ENCODE data around the gene MRPS18A. TPM values are rescaled to one million over a fixed set of nuclear protein-coding genes. Genes with fewer than 3 reads are reported as not detected.

MRPS18A gene
- total and polyA plus RNA-seq, 9 of the 15 experiments (the other 6 are each of a cell fraction or from before 2014, with no cell fraction given) = 87.5 to 243 (median 125) TPM

DNA sequence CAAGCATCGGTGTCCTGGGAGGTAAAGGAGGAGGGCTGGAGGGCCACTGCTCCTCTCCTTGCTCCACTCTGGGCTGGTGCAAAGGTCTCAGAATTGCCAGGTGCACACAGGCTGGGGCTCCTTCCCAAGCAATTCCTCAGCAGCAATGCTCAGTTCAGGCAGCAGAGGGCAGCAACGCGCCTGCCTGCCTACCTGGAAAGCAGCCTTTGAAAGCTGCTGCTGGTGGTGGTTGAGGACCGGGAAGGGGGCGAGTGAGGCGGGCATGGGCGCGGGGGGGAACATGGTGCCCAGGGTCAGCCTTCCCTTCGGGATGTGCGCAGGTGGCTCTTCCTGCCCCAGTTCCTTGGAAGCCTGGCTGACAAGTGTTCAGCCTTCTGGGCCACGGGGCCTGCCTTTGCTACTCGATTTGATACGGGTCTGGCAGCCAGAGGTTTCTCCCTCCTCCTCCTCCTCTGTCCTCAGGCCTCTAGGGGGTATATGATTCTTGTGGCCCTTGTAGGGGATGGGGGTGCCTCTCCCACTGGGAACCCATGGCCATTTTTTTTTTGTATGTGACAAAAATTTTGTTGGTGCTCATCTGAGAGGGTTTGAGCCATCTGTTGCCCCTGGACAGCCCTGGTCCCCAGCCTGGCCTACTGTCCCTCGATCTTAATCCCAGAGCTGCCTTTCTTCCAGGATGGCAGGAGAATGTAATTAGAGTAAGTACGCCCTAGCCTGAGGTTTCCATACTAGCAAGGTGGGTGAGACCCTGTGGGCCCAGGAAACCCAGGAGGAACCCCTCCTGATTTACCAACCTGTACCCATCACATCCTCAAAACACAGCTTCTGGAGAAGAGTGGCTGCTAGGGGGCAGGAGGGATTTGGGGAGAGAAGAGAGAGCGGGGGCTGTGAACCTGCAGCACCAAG, 20.1 kb downstream of the MRPS18A start (continued):
- TF ChIP-seq, protein P1, sequence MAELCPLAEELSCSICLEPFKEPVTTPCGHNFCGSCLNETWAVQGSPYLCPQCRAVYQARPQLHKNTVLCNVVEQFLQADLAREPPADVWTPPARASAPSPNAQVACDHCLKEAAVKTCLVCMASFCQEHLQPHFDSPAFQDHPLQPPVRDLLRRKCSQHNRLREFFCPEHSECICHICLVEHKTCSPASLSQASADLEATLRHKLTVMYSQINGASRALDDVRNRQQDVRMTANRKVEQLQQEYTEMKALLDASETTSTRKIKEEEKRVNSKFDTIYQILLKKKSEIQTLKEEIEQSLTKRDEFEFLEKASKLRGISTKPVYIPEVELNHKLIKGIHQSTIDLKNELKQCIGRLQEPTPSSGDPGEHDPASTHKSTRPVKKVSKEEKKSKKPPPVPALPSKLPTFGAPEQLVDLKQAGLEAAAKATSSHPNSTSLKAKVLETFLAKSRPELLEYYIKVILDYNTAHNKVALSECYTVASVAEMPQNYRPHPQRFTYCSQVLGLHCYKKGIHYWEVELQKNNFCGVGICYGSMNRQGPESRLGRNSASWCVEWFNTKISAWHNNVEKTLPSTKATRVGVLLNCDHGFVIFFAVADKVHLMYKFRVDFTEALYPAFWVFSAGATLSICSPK (IDR thresholded peaks at IDR 0.05; ENCODE audit: borderline replicate concordance) = no peak
- TF ChIP-seq CBFB (CRISPR knock-in tag; IDR thresholded peaks at IDR 0.05) (no peak), ZNF274 (IDR thresholded peaks at IDR 0.05; ENCODE audit: borderline replicate concordance, low read depth, low read length) (no peak), BMI1 (IDR thresholded peaks at IDR 0.05; ENCODE audit: low read length) (no peak), RHOXF2B (CRISPR knock-in tag; conservative IDR thresholded peaks at IDR 0.05) (no peak), SIN3B (IDR thresholded peaks at IDR 0.05; ENCODE audit: low read depth) (no peak), EZH2 (IDR thresholded peaks at IDR 0.05; ENCODE audit: borderline replicate concordance, low read depth, low read length) (no peak), ZNF764 (CRISPR knock-in tag; IDR thresholded peaks at IDR 0.05; ENCODE audit: low read depth) (no peak; the same call in 1 of the 2 replicates), MED1 (CRISPR knock-in tag; IDR thresholded peaks at IDR 0.05; ENCODE audit: borderline replicate concordance) (no peak), SPI1 (IDR thresholded peaks at IDR 0.05; ENCODE audit: borderline replicate concordance, low read depth, low read length) (no peak), ETV1 (tag; conservative IDR thresholded peaks at IDR 0.05; ENCODE audit: low read depth) (no peak), RUNX1 (IDR thresholded peaks at IDR 0.05; ENCODE audit: low read depth) (no peak), CREM (IDR thresholded peaks at IDR 0.05; ENCODE audit: low read depth) (peak; percentile 62), TCF3 (CRISPR knock-in tag; IDR thresholded peaks at IDR 0.05) (no peak; the same call in 1 of the 2 replicates), ZKSCAN1 (IDR thresholded peaks at IDR 0.05; ENCODE audit: low read depth, low read length) (peak; percentile 39; the same call in 1 of the 2 replicates), ZBTB1 (CRISPR knock-in tag; IDR thresholded peaks at IDR 0.05; ENCODE audit: borderline replicate concordance, low read depth) (no peak), MEF2A (IDR thresholded peaks at IDR 0.05; ENCODE audit: control insufficient read depth, low read depth, low read length) (no peak), ZNF668 (CRISPR knock-in tag; IDR thresholded peaks at IDR 0.05) (no peak)
- TF ChIP-seq, protein P2, sequence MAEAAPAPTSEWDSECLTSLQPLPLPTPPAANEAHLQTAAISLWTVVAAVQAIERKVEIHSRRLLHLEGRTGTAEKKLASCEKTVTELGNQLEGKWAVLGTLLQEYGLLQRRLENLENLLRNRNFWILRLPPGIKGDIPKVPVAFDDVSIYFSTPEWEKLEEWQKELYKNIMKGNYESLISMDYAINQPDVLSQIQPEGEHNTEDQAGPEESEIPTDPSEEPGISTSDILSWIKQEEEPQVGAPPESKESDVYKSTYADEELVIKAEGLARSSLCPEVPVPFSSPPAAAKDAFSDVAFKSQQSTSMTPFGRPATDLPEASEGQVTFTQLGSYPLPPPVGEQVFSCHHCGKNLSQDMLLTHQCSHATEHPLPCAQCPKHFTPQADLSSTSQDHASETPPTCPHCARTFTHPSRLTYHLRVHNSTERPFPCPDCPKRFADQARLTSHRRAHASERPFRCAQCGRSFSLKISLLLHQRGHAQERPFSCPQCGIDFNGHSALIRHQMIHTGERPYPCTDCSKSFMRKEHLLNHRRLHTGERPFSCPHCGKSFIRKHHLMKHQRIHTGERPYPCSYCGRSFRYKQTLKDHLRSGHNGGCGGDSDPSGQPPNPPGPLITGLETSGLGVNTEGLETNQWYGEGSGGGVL (CRISPR knock-in tag; IDR thresholded peaks at IDR 0.05) = no peak
- TF ChIP-seq, protein P3, sequence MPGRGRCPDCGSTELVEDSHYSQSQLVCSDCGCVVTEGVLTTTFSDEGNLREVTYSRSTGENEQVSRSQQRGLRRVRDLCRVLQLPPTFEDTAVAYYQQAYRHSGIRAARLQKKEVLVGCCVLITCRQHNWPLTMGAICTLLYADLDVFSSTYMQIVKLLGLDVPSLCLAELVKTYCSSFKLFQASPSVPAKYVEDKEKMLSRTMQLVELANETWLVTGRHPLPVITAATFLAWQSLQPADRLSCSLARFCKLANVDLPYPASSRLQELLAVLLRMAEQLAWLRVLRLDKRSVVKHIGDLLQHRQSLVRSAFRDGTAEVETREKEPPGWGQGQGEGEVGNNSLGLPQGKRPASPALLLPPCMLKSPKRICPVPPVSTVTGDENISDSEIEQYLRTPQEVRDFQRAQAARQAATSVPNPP (IDR thresholded peaks at IDR 0.05; ENCODE audit: borderline replicate concordance, insufficient read depth, insufficient read length) = no peak
- TF ChIP-seq, protein P4, sequence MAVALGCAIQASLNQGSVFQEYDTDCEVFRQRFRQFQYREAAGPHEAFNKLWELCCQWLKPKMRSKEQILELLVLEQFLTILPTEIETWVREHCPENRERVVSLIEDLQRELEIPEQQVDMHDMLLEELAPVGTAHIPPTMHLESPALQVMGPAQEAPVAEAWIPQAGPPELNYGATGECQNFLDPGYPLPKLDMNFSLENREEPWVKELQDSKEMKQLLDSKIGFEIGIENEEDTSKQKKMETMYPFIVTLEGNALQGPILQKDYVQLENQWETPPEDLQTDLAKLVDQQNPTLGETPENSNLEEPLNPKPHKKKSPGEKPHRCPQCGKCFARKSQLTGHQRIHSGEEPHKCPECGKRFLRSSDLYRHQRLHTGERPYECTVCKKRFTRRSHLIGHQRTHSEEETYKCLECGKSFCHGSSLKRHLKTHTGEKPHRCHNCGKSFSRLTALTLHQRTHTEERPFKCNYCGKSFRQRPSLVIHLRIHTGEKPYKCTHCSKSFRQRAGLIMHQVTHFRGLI (CRISPR knock-in tag; IDR thresholded peaks at IDR 0.05) = no peak
- TF ChIP-seq, protein P5, sequence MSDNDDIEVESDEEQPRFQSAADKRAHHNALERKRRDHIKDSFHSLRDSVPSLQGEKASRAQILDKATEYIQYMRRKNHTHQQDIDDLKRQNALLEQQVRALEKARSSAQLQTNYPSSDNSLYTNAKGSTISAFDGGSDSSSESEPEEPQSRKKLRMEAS (CRISPR knock-in tag; IDR thresholded peaks at IDR 0.05) = no peak
